Activated T-cell treated with anti-CD3 and anti-CD28 coated beads, Interleukin-2, amount 50 U/mL, for 4 hours (primary cell): ENCODE measurements around the gene HOXA11. TPM values are rescaled to one million over a fixed set of nuclear protein-coding genes. Genes with fewer than 3 reads are reported as not detected.
A peak's percentile ranks its signal among the peaks of the same experiment; 100 is the strongest.

ENCODE experiments used
- ATAC-seq, 2 donors: fragments of 200-7000 bp; cut with Tn5 transposase; one replicate each; pipeline ENCODE4 v1.10.0; 2021
- DNase-seq: peaks from one replicate; pipeline ENCODE4 v3.0.0-alpha.2; 2020
- H3K27me3 Mint-ChIP-seq: one replicate; pipeline ENCODE4 v1.8.0; 2021; ENCODE audit warnings: low read depth, mixed read lengths
- H3K36me3 Mint-ChIP-seq: one replicate; pipeline ENCODE4 v1.8.0; 2022; ENCODE audit warnings: mixed read lengths; ENCODE audit not compliant: insufficient read depth
- H3K4me1 Mint-ChIP-seq: one replicate; pipeline ENCODE4 v1.8.0; 2021; ENCODE audit warnings: low read depth, mixed read lengths
- H3K4me3 Mint-ChIP-seq: one replicate; pipeline ENCODE4 v1.8.0; 2021; ENCODE audit warnings: mild to moderate bottlenecking, moderate library complexity, mixed read lengths
- H3K9me3 Mint-ChIP-seq: one replicate; pipeline ENCODE4 v1.8.0; 2021; ENCODE audit warnings: mixed read lengths
- total RNA-seq, 3 donors: library from RNA; stranded (reverse); gene quantifications; one replicate each; pipeline ENCODE4 v1.2.1, GENCODE V29; 2021

Gene HOXA11
- total RNA-seq, 3 donors from 2014 or later, result not detected

DNA sequence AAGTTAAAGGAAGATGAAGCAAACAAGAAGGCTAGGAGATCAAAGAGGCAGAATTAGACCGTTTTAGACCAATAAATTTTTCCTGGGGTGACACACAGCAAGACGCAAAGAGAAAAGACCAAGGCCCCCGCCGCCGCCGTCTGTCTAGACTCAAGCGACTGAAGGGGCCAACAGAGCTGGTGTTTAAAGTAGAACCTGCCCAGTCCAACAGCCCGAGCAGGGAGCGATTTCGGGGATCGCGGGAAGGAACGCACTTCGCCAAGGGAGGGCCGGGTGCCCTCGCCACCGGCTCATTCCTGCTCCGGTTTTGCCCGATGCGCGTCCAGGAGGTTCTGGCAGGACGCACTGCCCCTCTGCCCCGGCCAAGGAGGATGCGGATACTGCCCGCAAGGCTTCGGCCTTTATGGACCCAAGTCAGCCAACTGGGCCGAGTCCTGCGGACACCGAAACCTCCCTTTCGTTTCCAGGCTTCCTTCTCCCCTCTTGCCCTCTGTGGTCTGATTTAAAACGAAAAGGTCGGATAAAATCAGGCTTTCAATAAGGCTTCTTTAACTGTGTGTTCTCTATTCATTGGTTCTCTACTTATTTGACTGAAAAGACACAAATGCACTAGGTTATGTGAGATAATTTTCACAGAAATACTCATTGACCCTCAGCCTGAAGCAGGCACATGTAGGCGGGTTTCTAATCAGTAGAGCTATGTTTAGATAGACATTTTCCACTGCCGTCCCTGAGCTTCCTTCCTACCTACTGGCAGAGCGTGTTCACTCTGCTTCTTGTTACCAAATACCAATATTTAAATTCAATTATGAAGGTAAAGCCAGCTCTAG is 26.4 kb downstream of the HOXA11 start:
- H3K36me3 Mint-ChIP-seq, result no peaks in the 10 kb centered on the region
- H3K4me1 Mint-ChIP-seq, result peaks cover 37% of the 10 kb centered on the region
- no peaks in the 10 kb centered on the region for H3K9me3 Mint-ChIP-seq
- H3K27me3 Mint-ChIP-seq, result peaks cover 81% of the 10 kb centered on the region
- no peak for DNase-seq
- H3K4me3 Mint-ChIP-seq, result no peak overlapping the region
- no peak for ATAC-seq

GRCh38 chr7:27157702-27158431 is 27.2 kb downstream of the HOXA11 start:
- no peaks in the 10 kb centered on the region for H3K36me3 Mint-ChIP-seq
- no peak for ATAC-seq
- peak overlapping the region; percentile 52 for H3K4me3 Mint-ChIP-seq
- H3K4me1 Mint-ChIP-seq, result peaks cover 38% of the 10 kb centered on the region
- DNase-seq, result no peak
- peaks cover 82% of the 10 kb centered on the region for H3K27me3 Mint-ChIP-seq
- no peaks in the 10 kb centered on the region for H3K9me3 Mint-ChIP-seq

- no peak overlapping the region for H3K4me3 Mint-ChIP-seq
- peaks cover 83% of the 10 kb centered on the region for H3K27me3 Mint-ChIP-seq
- H3K4me1 Mint-ChIP-seq, result peaks cover 38% of the 10 kb centered on the region
- DNase-seq, result no peak
- no peaks in the 10 kb centered on the region for H3K9me3 Mint-ChIP-seq
- no peaks in the 10 kb centered on the region for H3K36me3 Mint-ChIP-seq
- ATAC-seq, result no peak
Observed at GRCh38 chr7:27156916-27157701, 27.9 kb downstream of the HOXA11 start.

GRCh38 chr7:27156508-27156898 is 28.5 kb downstream of the HOXA11 start, which contains the start of gene HOXA7:
Gene HOXA7, minus strand, starts transcription at chr7:27156675. Its CDS starts 130 bp downstream, at chr7:27156545.
- Mint-ChIP-seq H3K9me3 (no peaks in the 10 kb centered on the region), H3K27me3 (peaks cover 86% of the 10 kb centered on the region), H3K4me1 (peaks cover 44% of the 10 kb centered on the region), H3K4me3 (peak within 1 kb of the TSS; percentile 46), H3K36me3 (no peaks in the 10 kb centered on the region)
- ATAC-seq (no peak), DNase-seq (no peak)

DNA sequence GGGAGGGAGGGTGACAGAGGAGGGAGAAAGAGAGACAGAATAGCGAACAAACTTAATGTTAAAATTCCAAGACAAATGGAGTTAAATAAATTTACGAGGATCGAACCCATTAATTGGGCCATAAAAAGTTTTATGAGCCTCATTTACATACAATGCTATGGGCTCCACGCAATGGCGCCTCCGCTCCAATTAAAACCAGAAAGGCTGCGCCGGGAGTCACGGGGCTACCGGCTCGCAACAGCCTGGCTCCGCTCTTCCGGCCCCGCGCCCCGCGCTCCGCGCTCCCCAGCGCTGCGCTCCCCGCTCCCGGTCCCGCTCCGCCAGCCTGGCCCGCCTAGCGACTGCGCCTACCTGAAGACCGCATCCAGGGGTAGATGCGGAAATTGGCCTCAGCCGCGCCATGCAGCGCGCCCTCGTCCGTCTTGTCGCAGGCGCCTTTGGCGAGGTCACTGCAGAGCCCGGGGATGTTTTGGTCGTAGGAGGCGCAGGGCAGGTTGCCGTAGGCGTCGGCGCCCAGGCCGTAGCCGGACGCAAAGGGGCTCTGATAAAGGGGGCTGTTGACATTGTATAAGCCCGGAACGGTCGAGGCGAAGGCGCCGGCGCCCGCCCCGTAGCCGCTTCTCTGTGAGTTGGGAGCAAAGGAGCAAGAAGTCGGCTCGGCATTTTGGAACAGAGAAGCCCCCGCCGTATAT is 29.1 kb downstream of the HOXA11 start:
- Mint-ChIP-seq H3K27me3 (peaks cover 88% of the 10 kb centered on the region), H3K9me3 (no peaks in the 10 kb centered on the region), H3K4me1 (peaks cover 46% of the 10 kb centered on the region), H3K4me3 (peak overlapping the region; percentile 46), H3K36me3 (no peaks in the 10 kb centered on the region)
- ATAC-seq (peak in 1 of 2 donors; percentile 11), DNase-seq (no peak)

DNA sequence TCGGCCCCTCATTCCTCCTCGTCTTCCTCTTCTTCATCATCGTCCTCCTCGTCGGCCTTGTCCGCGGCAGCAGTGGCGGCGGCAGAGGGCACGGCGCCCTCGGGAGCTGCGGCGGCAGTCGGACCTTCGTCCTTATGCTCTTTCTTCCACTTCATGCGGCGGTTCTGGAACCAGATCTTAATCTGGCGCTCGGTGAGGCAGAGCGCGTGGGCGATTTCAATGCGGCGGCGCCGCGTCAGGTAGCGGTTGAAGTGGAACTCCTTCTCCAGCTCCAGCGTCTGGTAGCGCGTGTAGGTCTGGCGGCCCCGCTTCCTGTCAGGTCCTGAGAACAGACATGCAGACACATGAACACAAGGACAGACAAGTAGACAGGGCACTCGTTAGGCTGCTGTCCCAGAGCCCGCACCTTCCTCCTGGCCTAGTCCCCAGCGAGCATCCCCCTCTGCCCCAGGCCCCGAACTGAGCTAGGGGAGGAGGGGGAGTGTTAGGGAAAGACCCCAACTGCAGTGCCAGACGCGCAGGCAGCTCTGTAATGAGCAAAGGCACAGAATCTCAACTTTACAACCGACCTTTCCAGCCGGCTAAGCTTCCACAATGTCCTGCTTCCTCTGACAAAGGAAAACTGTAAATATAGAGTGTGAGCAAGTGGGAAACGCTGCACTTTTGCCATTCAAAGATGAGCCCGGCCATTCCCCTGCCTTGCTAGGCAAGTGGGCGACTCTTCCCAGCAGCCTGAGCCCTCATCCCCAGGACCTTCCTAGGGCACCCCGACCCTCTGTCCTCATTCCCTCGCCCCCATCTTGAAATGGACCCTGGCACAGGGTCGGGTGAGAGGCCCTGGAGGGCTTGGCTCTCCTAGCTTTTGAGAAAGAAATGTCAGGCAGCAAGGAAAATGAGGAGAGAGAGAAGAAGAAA is 29.9 kb downstream of the HOXA11 start:
- DNase-seq (peak; percentile 57), ATAC-seq (peak in 1 of 2 donors; percentile 12)
- Mint-ChIP-seq H3K9me3 (no peaks in the 10 kb centered on the region), H3K4me1 (peaks cover 50% of the 10 kb centered on the region), H3K27me3 (peaks cover 92% of the 10 kb centered on the region), H3K36me3 (no peaks in the 10 kb centered on the region), H3K4me3 (peak overlapping the region; percentile 48)

DNA sequence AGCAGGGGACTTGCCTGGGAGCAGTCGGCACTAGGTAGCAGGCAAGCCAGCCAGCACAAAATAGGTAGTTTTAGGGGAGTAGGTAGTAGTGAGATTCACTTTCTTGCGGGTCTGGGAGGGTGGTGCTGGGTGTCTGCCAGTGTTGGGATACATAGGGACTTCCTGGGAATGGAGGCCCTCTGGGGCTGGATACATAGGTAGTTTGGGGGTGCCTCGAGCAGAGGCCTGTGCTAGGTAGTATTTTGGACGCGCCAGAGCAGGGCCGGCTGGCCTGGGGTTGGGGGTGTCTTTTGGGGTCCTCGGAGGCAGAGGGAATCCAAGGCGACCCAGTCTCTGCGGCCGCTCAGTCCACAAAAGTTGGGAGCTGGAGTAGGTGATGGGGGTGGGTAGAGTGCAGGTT is 30.7 kb downstream of the HOXA11 start:
- H3K36me3 Mint-ChIP-seq, result no peaks in the 10 kb centered on the region
- DNase-seq, result no peak
- peaks cover 92% of the 10 kb centered on the region for H3K27me3 Mint-ChIP-seq
- no peak for ATAC-seq
- H3K9me3 Mint-ChIP-seq, result no peaks in the 10 kb centered on the region
- H3K4me1 Mint-ChIP-seq, result peaks cover 48% of the 10 kb centered on the region
- H3K4me3 Mint-ChIP-seq, result no peak overlapping the region

DNA sequence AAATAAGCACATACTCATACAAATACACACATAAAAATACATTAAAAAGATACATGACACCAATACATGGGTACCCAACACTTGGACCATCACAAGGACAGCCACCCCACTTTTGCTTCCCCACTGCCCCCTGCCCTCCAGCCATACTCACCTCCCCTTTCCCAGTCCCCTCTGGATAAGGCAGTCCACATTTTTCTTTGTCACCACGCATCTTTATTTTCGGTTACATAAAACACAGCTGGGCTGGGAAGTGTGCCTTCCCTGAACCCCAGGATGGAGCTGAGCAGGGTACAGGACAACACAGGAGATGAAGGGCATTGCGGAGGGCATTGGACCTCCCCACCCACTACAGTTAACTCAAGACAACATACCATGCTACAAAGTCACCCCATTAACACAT is 31.5 kb downstream of the HOXA11 start:
- Mint-ChIP-seq H3K27me3 (peaks cover 92% of the 10 kb centered on the region), H3K4me3 (no peak overlapping the region), H3K9me3 (no peaks in the 10 kb centered on the region), H3K4me1 (peaks cover 45% of the 10 kb centered on the region), H3K36me3 (no peaks in the 10 kb centered on the region)
- DNase-seq, result no peak
- ATAC-seq, result no peak

GRCh38 chr7:27152816-27153442 is 32.1 kb downstream of the HOXA11 start:
- Mint-ChIP-seq H3K4me3 (no peak overlapping the region), H3K9me3 (no peaks in the 10 kb centered on the region), H3K36me3 (no peaks in the 10 kb centered on the region), H3K27me3 (peaks cover 92% of the 10 kb centered on the region), H3K4me1 (peaks cover 48% of the 10 kb centered on the region)
- ATAC-seq (no peak), DNase-seq (no peak)

DNA sequence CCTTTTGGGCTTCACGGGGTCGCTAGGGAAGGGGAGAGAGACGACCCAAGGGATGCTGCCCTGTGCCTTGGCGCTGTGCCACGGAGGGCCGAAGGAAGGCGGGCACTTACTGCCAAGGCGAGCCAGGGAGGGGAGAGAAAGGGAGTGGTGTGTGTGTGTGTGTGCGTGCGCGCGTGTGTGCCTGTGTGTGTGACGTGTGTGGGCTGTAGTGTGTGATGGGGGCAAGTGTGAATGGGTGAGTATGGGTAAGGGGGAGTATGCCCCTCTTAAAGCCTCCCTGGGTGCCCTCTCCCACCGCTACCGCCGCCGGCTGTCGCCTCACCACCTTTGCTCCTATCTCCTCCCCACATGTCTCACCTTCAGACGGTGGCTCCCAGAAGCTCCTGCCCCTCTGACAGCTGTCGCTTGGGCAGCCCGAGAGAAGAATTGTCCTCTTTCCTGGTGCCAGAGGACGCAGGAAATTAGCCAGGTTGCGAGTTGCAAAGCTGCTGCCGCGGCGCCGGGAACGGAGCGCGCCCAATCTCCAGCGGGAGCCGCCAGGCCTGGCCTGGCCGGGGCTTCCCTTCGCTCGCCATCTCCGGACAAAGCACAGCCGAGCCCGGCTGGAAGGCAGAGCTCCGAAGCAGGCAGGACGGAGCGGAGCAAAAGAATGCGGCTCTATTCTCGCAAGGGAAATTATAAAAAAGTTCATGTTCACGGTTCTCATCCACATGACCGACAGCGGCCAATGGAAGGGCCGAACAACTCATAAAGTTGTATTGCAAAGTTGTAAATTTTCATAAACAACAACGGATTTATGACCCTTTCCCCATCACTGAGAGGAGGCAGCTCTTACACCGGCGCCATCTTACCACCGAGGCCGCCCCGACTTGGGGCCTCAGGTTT is 32.9 kb downstream of the HOXA11 start, which contains the start of gene HOXA3:
Gene HOXA3 (minus strand): TSS at position 653 of the 885 bp plus-strand sequence. CDS start 41,943 bp downstream, outside the sequence.
- no peak for ATAC-seq

GRCh38 chr7:27151341-27151930 is 33.6 kb downstream of the HOXA11 start:
- DNase-seq, result no peak
- Mint-ChIP-seq H3K27me3 (peaks cover 90% of the 10 kb centered on the region), H3K9me3 (no peaks in the 10 kb centered on the region), H3K4me1 (peaks cover 45% of the 10 kb centered on the region), H3K4me3 (peak overlapping the region; percentile 69), H3K36me3 (no peaks in the 10 kb centered on the region)
- no peak for ATAC-seq

More for the DNA sequence above, 32.9 kb downstream of the HOXA11 start, which contains the start of gene HOXA3:
- no peaks in the 10 kb centered on the region for H3K36me3 Mint-ChIP-seq
- H3K9me3 Mint-ChIP-seq, result no peaks in the 10 kb centered on the region
- peak within 1 kb of the TSS; percentile 69 for H3K4me3 Mint-ChIP-seq
- H3K4me1 Mint-ChIP-seq, result peaks cover 45% of the 10 kb centered on the region
- no peak for DNase-seq
- peaks cover 88% of the 10 kb centered on the region for H3K27me3 Mint-ChIP-seq
